Loucy (cell line): ENCODE results near the gene PIGP.
A peak's percentile ranks its signal among the peaks of the same experiment; 100 is the strongest.

Experiments used
- H2AFZ ChIP-seq: fragments of 200-600 bp; sonication (generic); 2 replicates; pipeline ENCODE4 v1.6.0; 2016; ENCODE audit warnings: antibody characterized with exemption, mild to moderate bottlenecking, low read length, moderate library complexity
- H3F3A ChIP-seq: fragments of 200-600 bp; 2 replicates; pipeline ENCODE4 v1.6.0; 2016; ENCODE audit warnings: antibody characterized with exemption, low read depth, mild to moderate bottlenecking
- H3K27me3 ChIP-seq: fragments of 200-600 bp; sonication (generic); 2 replicates; pipeline ENCODE4 v1.6.1; 2014; ENCODE audit warnings: low read length, mild to moderate bottlenecking; ENCODE audit not compliant: insufficient read depth, poor library complexity, severe bottlenecking
- H3K36me3 ChIP-seq: fragments of 200-600 bp; sonication (generic); 2 replicates; pipeline ENCODE4 v1.6.1; 2016; ENCODE audit warnings: low read length; ENCODE audit not compliant: insufficient read depth
- H3K4me1 ChIP-seq: fragments of 200-600 bp; sonication (generic); 2 replicates; pipeline ENCODE4 v1.5.1; 2014; ENCODE audit warnings: low read length, mild to moderate bottlenecking; ENCODE audit not compliant: insufficient read depth, poor library complexity, severe bottlenecking
- H3K4me2 ChIP-seq: fragments of 200-600 bp; sonication (generic); 2 replicates; pipeline ENCODE4 v1.6.0; 2014; ENCODE audit warnings: antibody characterized with exemption, low read length, low read depth, mild to moderate bottlenecking; ENCODE audit not compliant: poor library complexity, severe bottlenecking
- H3K4me3 ChIP-seq: fragments of 200-600 bp; sonication (generic); 2 replicates; pipeline ENCODE4 v1.5.1; 2014; ENCODE audit warnings: low read length, mild to moderate bottlenecking, mixed read lengths; ENCODE audit not compliant: poor library complexity, severe bottlenecking
- H3K79me2 ChIP-seq: fragments of 200-600 bp; sonication (generic); 2 replicates; pipeline ENCODE4 v1.6.1; 2014; ENCODE audit warnings: low read length; ENCODE audit not compliant: insufficient read depth
- H3K9ac ChIP-seq: fragments of 200-600 bp; sonication (generic); 2 replicates; pipeline ENCODE4 v1.6.0; 2014; ENCODE audit warnings: mild to moderate bottlenecking, low read depth, low read length, moderate library complexity; ENCODE audit not compliant: poor library complexity, severe bottlenecking
- H3K9me2 ChIP-seq: fragments of 200-600 bp; sonication (generic); replicated peaks from 2 replicates; pipeline ENCODE4 v1.6.1; 2016; ENCODE audit warnings: low read depth, low read length, mixed read lengths
- H3K9me3 ChIP-seq: fragments of 200-600 bp; sonication (generic); 2 replicates; pipeline ENCODE4 v1.6.1; 2014; ENCODE audit warnings: mild to moderate bottlenecking, antibody characterized with exemption, low read length, low read depth; ENCODE audit not compliant: insufficient read depth
- H4K20me1 ChIP-seq: fragments of 200-600 bp; sonication (generic); 2 replicates; pipeline ENCODE4 v1.6.0; 2014; ENCODE audit warnings: antibody characterized with exemption, low read length, mild to moderate bottlenecking; ENCODE audit not compliant: insufficient read depth, poor library complexity, severe bottlenecking
- EZH2phosphoT487 ChIP-seq: fragments of 200-600 bp; IDR thresholded peaks from 2 replicates; pipeline ENCODE4 v1.6.1; 2018; ENCODE audit warnings: antibody characterized with exemption, mild to moderate bottlenecking, moderate library complexity, borderline replicate concordance
- TF ChIP-seq, protein P1 (sequence below): fragments of 200-600 bp; sonication (generic); conservative IDR thresholded peaks from 2 replicates; pipeline ENCODE4 v1.5.1; 2014; ENCODE audit warnings: mild to moderate bottlenecking, antibody characterized with exemption, low read length

Gene PIGP

DNA sequence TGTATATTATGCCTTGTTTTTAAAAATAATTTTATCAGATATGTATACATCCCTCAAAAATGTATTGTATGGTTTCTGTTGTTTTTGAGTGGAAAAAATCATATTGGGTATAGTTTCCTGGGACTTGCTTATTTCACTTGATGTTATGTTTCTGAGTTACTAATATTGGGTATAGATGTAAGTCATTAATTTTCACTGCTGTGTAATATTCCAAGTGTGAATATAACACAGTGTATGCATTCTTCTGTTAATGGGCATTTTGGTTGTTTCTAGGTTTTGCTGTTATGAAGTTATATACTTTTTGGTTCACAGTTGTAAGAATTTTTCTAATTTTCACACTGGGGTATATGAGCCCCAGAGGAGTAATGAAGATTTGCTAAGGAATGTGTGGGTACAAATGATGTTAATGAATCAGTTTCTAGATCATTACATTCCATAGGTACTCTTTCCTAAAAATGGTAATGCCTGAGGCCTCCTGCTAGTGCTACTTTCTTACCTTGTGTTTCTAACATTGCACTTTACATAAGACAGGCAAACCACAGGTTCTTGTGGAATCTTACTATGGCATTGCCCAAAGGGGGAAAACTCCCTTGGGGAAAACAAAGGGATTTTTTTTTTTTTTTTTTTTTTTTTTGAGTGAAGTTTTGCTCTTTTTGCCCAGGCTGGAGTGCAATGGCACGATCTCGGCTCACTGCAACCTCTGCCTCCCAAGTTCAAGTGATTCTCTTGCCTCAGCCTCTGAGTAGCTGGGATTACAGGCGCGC lies 3.4 kb upstream of the PIGP start:
- H3K9ac ChIP-seq, result no peak overlapping the region

GRCh38 chr21:37075214-37075770 lies 2.4 kb upstream of the PIGP start:
- Histone ChIP-seq H3K27me3 (no peaks in the 10 kb centered on the region), H3K9me2 (no peaks in the 10 kb centered on the region), H3F3A (peaks cover 11% of the 10 kb centered on the region; the same call in 1 of the 2 replicates), H2AFZ (no peak overlapping the region), H3K4me2 (peak overlapping the region; percentile 97), H3K79me2 (peaks cover 97% of the 10 kb centered on the region), H3K9ac (peak overlapping the region; percentile 90), H4K20me1 (peaks cover 55% of the 10 kb centered on the region), H3K9me3 (no peaks in the 10 kb centered on the region), H3K4me3 (peak overlapping the region; percentile 88), H3K4me1 (peaks cover 69% of the 10 kb centered on the region), H3K36me3 (no peaks in the 10 kb centered on the region)
- TF ChIP-seq EZH2phosphoT487, result no peak
- TF ChIP-seq, protein P1, sequence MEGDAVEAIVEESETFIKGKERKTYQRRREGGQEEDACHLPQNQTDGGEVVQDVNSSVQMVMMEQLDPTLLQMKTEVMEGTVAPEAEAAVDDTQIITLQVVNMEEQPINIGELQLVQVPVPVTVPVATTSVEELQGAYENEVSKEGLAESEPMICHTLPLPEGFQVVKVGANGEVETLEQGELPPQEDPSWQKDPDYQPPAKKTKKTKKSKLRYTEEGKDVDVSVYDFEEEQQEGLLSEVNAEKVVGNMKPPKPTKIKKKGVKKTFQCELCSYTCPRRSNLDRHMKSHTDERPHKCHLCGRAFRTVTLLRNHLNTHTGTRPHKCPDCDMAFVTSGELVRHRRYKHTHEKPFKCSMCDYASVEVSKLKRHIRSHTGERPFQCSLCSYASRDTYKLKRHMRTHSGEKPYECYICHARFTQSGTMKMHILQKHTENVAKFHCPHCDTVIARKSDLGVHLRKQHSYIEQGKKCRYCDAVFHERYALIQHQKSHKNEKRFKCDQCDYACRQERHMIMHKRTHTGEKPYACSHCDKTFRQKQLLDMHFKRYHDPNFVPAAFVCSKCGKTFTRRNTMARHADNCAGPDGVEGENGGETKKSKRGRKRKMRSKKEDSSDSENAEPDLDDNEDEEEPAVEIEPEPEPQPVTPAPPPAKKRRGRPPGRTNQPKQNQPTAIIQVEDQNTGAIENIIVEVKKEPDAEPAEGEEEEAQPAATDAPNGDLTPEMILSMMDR, result no peak

More for the DNA sequence above, 3.4 kb upstream of the PIGP start:
- no peak for TF ChIP-seq EZH2phosphoT487
- TF ChIP-seq, protein P1, result no peak
- Histone ChIP-seq H3K36me3 (no peaks in the 10 kb centered on the region), H3K4me2 (peak overlapping the region; percentile 97), H4K20me1 (peaks cover 61% of the 10 kb centered on the region), H3K79me2 (peaks cover 97% of the 10 kb centered on the region), H3F3A (peaks cover 11% of the 10 kb centered on the region; the same call in 1 of the 2 replicates), H3K27me3 (no peaks in the 10 kb centered on the region), H3K9me3 (no peaks in the 10 kb centered on the region), H3K4me3 (peak overlapping the region; percentile 88), H3K9me2 (no peaks in the 10 kb centered on the region), H2AFZ (no peak overlapping the region), H3K4me1 (peaks cover 63% of the 10 kb centered on the region)

DNA sequence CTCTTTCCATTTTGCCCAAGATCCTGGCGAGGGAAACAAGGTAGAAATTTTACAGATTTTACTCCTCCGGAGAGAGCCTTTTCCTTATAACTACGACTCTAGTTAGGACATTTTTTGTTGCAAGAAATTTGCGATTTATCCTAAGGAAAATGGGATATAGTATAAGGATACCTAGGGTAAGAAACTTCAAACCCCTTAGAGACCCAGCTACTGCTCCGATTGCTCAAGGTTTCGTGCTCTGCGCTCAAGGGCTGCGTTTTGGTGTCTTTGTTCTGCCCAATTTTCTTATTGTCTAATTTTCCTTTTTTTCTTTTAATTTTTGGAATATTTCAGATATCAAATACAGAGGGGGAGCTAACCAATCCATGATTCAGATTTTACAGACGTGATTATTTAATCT lies 1.7 kb upstream of the PIGP start:
- no peaks in the 10 kb centered on the region for H3K9me3 ChIP-seq
- no peak overlapping the region for H2AFZ ChIP-seq
- H3K27me3 ChIP-seq, result no peaks in the 10 kb centered on the region
- H3K79me2 ChIP-seq, result peaks cover 91% of the 10 kb centered on the region
- peak overlapping the region; percentile 97 for H3K4me2 ChIP-seq
- peaks cover 11% of the 10 kb centered on the region; the same call in 1 of the 2 replicates for H3F3A ChIP-seq
- TF ChIP-seq, protein P1, result no peak
- no peak for TF ChIP-seq EZH2phosphoT487
- H3K4me1 ChIP-seq, result peaks cover 73% of the 10 kb centered on the region
- H3K9ac ChIP-seq, result peak overlapping the region; percentile 90
- peak overlapping the region; percentile 88 for H3K4me3 ChIP-seq
- H3K36me3 ChIP-seq, result no peaks in the 10 kb centered on the region
- peaks cover 51% of the 10 kb centered on the region for H4K20me1 ChIP-seq
- no peaks in the 10 kb centered on the region for H3K9me2 ChIP-seq
